Stimulated activated CD8-positive, alpha-beta memory T cell treated with anti-CD3 and anti-CD28 coated beads, Interleukin-12 subunit alpha, Interleukin-12 subunit beta, amount 100 ng/mL, for 1 hour (primary cell): ENCODE measurements around the gene MAFF.
"Not testable (repeated sequence)": the region's sequence is repeated elsewhere in the genome, so short reads cannot be mapped to it uniquely, and the experiment has no call there.

Experiments
- DNase-seq: peaks from one replicate; pipeline ENCODE4 v3.0.0-alpha.2; 2020; ENCODE audit warnings: low read depth

The MAFF gene

GRCh38 chr22:38177571-38177925, 24.2 kb upstream of the MAFF start:
- not testable (repeated sequence) for DNase-seq

- DNase-seq = no peak
Observed at GRCh38 chr22:38177926-38178604, 23.7 kb upstream of the MAFF start.

- DNase-seq = not testable (repeated sequence)
Observed at GRCh38 chr22:38178605-38178937, 23.2 kb upstream of the MAFF start.

- DNase-seq = no peak
Observed at GRCh38 chr22:38180841-38181452, 20.8 kb upstream of the MAFF start.

- DNase-seq = peak; percentile 93
Observed at GRCh38 chr22:38181453-38182200, 20.2 kb upstream of the MAFF start, which contains the start of gene PLA2G6. TSS of gene PLA2G6 (minus strand) at chr22:38181830. CDS start at chr22:38169426, 12,404 bp downstream.

GRCh38 chr22:38184788-38185187, 17.0 kb upstream of the MAFF start:
- no peak for DNase-seq

- DNase-seq = no peak
Observed at GRCh38 chr22:38186429-38186828, 15.4 kb upstream of the MAFF start.

GRCh38 chr22:38187413-38188212, 14.2 kb upstream of the MAFF start:
- no peak for DNase-seq

- DNase-seq = no peak
Observed at GRCh38 chr22:38189104-38189503, 12.7 kb upstream of the MAFF start.

- no peak for DNase-seq
Observed at GRCh38 chr22:38190581-38190980, 11.2 kb upstream of the MAFF start.

GRCh38 chr22:38191055-38191454, 10.7 kb upstream of the MAFF start:
- DNase-seq = no peak

GRCh38 chr22:38191731-38192474, 9.9 kb upstream of the MAFF start:
- no peak for DNase-seq

GRCh38 chr22:38192475-38192863, 9.3 kb upstream of the MAFF start:
- DNase-seq = no peak

GRCh38 chr22:38193580-38193979, 8.2 kb upstream of the MAFF start:
- no peak for DNase-seq

- no peak for DNase-seq
Observed at GRCh38 chr22:38196791-38197419, 4.9 kb upstream of the MAFF start.

GRCh38 chr22:38199826-38200559, 1.8 kb upstream of the MAFF start:
- DNase-seq = no peak

GRCh38 chr22:38201371-38201710, 453 bp upstream of the MAFF start:
- no peak for DNase-seq

- peak; percentile 15 for DNase-seq
Observed at GRCh38 chr22:38202437-38203089, 769 bp downstream of the MAFF start.

- peak; percentile 10 for DNase-seq
Observed at GRCh38 chr22:38203090-38203810, 1.5 kb downstream of the MAFF start.
